Measurements from ENCODE around the gene PFDN4. TPM values are rescaled to one million over a fixed set of nuclear protein-coding genes. Genes with fewer than 3 reads are reported as not detected.

Gene PFDN4
- total and polyA plus RNA-seq, 2 experiments from 2014 or later, result 64.5 to 80.1 TPM

GRCh38 chr20:54205450-54205849, 2.4 kb upstream of the PFDN4 start:
- 83% methylated on average over 8 of the region's 8 CpGs for WGBS, 2 experiments (ENCODE audit: low coverage in 1 of 2, low lambda C conversion rate in 2 of 2, missing lambda C conversion rate in 2 of 2)
- no peak overlapping the region for H3K4me2 ChIP-seq (ENCODE audit: unreplicated experiment)
- no peaks in the 10 kb centered on the region for H3K9me3 ChIP-seq (ENCODE audit: low read depth)
- no peak for DNase-seq
- 0 out of 2 replicates have a peak, but pooled peaks cover 4% of the 10 kb centered on the region for H3F3A ChIP-seq (ENCODE audit: insufficient read depth)
- H3K9me2 ChIP-seq (ENCODE audit: insufficient read depth), result no peaks in the 10 kb centered on the region
- H3K4me3 ChIP-seq, result no peak overlapping the region
- no peaks in the 10 kb centered on the region for H3K36me3 ChIP-seq (ENCODE audit: low read depth)
- no peak overlapping the region for H3K27ac ChIP-seq
- no peaks in the 10 kb centered on the region for H4K20me1 ChIP-seq (ENCODE audit: insufficient read depth)
- peaks cover 14% of the 10 kb centered on the region for H3K4me1 ChIP-seq (ENCODE audit: insufficient read depth)
- H3K79me2 ChIP-seq (ENCODE audit: insufficient read depth), result peaks cover 25% of the 10 kb centered on the region
- H2AFZ ChIP-seq, result no peak overlapping the region
- TF ChIP-seq EZH2phosphoT487 (IDR thresholded peaks at IDR 0.05; ENCODE audit: insufficient read depth, low read depth) (no peak), EZH2 (IDR thresholded peaks at IDR 0.05; ENCODE audit: insufficient read depth, poor library complexity, severe bottlenecking) (no peak)
- no peak overlapping the region for H3K9ac ChIP-seq
- in situ Hi-C loops (cut with MboI), result no loop called here
- H3K27me3 ChIP-seq (replicated peaks; ENCODE audit: insufficient read depth), result no peaks in the 10 kb centered on the region

GRCh38 chr20:54207053-54207742, 689 bp upstream of the PFDN4 start:
- Histone ChIP-seq H2AFZ (peak overlapping the region; percentile 79), H3K4me1 (ENCODE audit: insufficient read depth) (peaks cover 20% of the 10 kb centered on the region), H3K27me3 (replicated peaks; ENCODE audit: insufficient read depth) (no peaks in the 10 kb centered on the region), H3K4me3 (peak overlapping the region; percentile 88), H3K9me2 (ENCODE audit: insufficient read depth) (no peaks in the 10 kb centered on the region), H3K9ac (peak overlapping the region; percentile 92), H4K20me1 (ENCODE audit: insufficient read depth) (no peaks in the 10 kb centered on the region), H3K4me2 (ENCODE audit: unreplicated experiment) (peak overlapping the region; percentile 98), H3F3A (ENCODE audit: insufficient read depth) (0 out of 2 replicates have a peak, but pooled peaks cover 4% of the 10 kb centered on the region), H3K9me3 (ENCODE audit: low read depth) (no peaks in the 10 kb centered on the region), H3K79me2 (ENCODE audit: insufficient read depth) (peaks cover 40% of the 10 kb centered on the region), H3K36me3 (ENCODE audit: low read depth) (no peaks in the 10 kb centered on the region), H3K27ac (no peak overlapping the region)
- TF ChIP-seq EZH2phosphoT487 (IDR thresholded peaks at IDR 0.05; ENCODE audit: insufficient read depth, low read depth) (no peak), EZH2 (IDR thresholded peaks at IDR 0.05; ENCODE audit: insufficient read depth, poor library complexity, severe bottlenecking) (no peak)
- DNase-seq, result no peak
- in situ Hi-C loops (cut with MboI), result no loop called here
- 40 to 45% methylated on average over 7 of the region's 7 CpGs for WGBS, 2 experiments (ENCODE audit: low coverage in 1 of 2, low lambda C conversion rate in 2 of 2, missing lambda C conversion rate in 2 of 2)

GRCh38 chr20:54208548-54209176, 775 bp downstream of the PFDN4 start:
- in situ Hi-C loops (cut with MboI), result no loop called here
- Histone ChIP-seq H2AFZ (peak overlapping the region; percentile 79), H4K20me1 (ENCODE audit: insufficient read depth) (no peaks in the 10 kb centered on the region), H3K9ac (peak overlapping the region; percentile 92), H3K27ac (peak overlapping the region; percentile 84), H3K79me2 (ENCODE audit: insufficient read depth) (peaks cover 54% of the 10 kb centered on the region), H3K27me3 (replicated peaks; ENCODE audit: insufficient read depth) (no peaks in the 10 kb centered on the region), H3K4me2 (ENCODE audit: unreplicated experiment) (peak overlapping the region; percentile 98), H3K4me3 (peak overlapping the region; percentile 88), H3K9me2 (ENCODE audit: insufficient read depth) (no peaks in the 10 kb centered on the region), H3K4me1 (ENCODE audit: insufficient read depth) (peaks cover 32% of the 10 kb centered on the region), H3F3A (ENCODE audit: insufficient read depth) (peaks cover 11% of the 10 kb centered on the region; the same call in 1 of the 2 replicates), H3K9me3 (ENCODE audit: low read depth) (no peaks in the 10 kb centered on the region), H3K36me3 (ENCODE audit: low read depth) (no peaks in the 10 kb centered on the region)
- 1 to 3% methylated on average over 15 of the region's 15 CpGs for WGBS, 2 experiments (ENCODE audit: low coverage in 1 of 2, low lambda C conversion rate in 2 of 2, missing lambda C conversion rate in 2 of 2)
- no peak for TF ChIP-seq EZH2phosphoT487 (IDR thresholded peaks at IDR 0.05; ENCODE audit: insufficient read depth, low read depth)
- TF ChIP-seq EZH2 (IDR thresholded peaks at IDR 0.05; ENCODE audit: insufficient read depth, poor library complexity, severe bottlenecking), result no peak
- DNase-seq, result peak; percentile 75

GRCh38 chr20:54209216-54209813, 1.4 kb downstream of the PFDN4 start:
- Histone ChIP-seq H3F3A (ENCODE audit: insufficient read depth) (peaks cover 11% of the 10 kb centered on the region; the same call in 1 of the 2 replicates), H3K79me2 (ENCODE audit: insufficient read depth) (peaks cover 61% of the 10 kb centered on the region), H3K9me3 (ENCODE audit: low read depth) (no peaks in the 10 kb centered on the region), H2AFZ (no peak overlapping the region), H3K27ac (peak overlapping the region; percentile 84), H3K27me3 (replicated peaks; ENCODE audit: insufficient read depth) (no peaks in the 10 kb centered on the region), H3K36me3 (ENCODE audit: low read depth) (no peaks in the 10 kb centered on the region), H3K9ac (peak overlapping the region; percentile 92), H4K20me1 (ENCODE audit: insufficient read depth) (no peaks in the 10 kb centered on the region), H3K4me2 (ENCODE audit: unreplicated experiment) (peak overlapping the region; percentile 98), H3K9me2 (ENCODE audit: insufficient read depth) (no peaks in the 10 kb centered on the region), H3K4me1 (ENCODE audit: insufficient read depth) (peaks cover 32% of the 10 kb centered on the region), H3K4me3 (peak overlapping the region; percentile 88)
- in situ Hi-C loops (cut with MboI), result no loop called here
- no peak for TF ChIP-seq EZH2 (IDR thresholded peaks at IDR 0.05; ENCODE audit: insufficient read depth, poor library complexity, severe bottlenecking)
- no peak for TF ChIP-seq EZH2phosphoT487 (IDR thresholded peaks at IDR 0.05; ENCODE audit: insufficient read depth, low read depth)
- DNase-seq, result peak; percentile 24
- WGBS, 2 experiments (ENCODE audit: low coverage in 1 of 2, low lambda C conversion rate in 2 of 2, missing lambda C conversion rate in 2 of 2), result 64 to 65% methylated on average over 5 of the region's 5 CpGs

Data from GM23248 (cell line).